Naive thymus-derived CD8-positive, alpha-beta T cell (primary cell): ENCODE measurements around the gene RAD51B. TPM values are rescaled to one million over a fixed set of nuclear protein-coding genes. Genes with fewer than 3 reads are reported as not detected.

Experiments used
- ATAC-seq, 2 donors: fragments of 150-1000 bp; cut with Tn5 transposase in 1 of 2; sonication (Bioruptor Pico), chemical (Tn5 transposase) in 1 of 2; 1 replicate in 1 of 2; 2 replicates in 1 of 2; pipeline ENCODE4 v1.10.0; 2021; ENCODE audit warnings: mild to moderate bottlenecking in 2 of 2, moderate library complexity in 2 of 2
- POLR2A ChIA-PET: fragments of 350-600 bp; sonication (Branson Sonifier 250); formaldehyde crosslinking; loops from one replicate; lab custom pipeline; 2021; ENCODE audit warnings: antibody characterized with exemption; lab: Charles Lee
- DNase-seq, 10 donors: peaks; one replicate each; pipeline versions ENCODE4 v3.0.0 to v3.0.0-alpha.2; 2020 to 2022
- H3K27ac Mint-ChIP-seq, 10 donors: one replicate each; pipeline ENCODE4 v1.8.0; 2020 to 2022; ENCODE audit warnings: mild to moderate bottlenecking in 10 of 10, mixed read lengths in 10 of 10, moderate library complexity in 4 of 10, inconsistent platforms in 1 of 10
- H3K27me3 Mint-ChIP-seq, 5 donors: one replicate each; pipeline ENCODE4 v1.8.0; 2021 to 2022; ENCODE audit warnings: mixed read lengths in 5 of 5
- H3K36me3 Mint-ChIP-seq, 3 donors: one replicate each; pipeline ENCODE4 v1.8.0; 2020 to 2022; ENCODE audit warnings: mixed read lengths in 3 of 3, mild to moderate bottlenecking in 2 of 3, inconsistent platforms in 1 of 3
- H3K4me1 Mint-ChIP-seq, 4 donors: one replicate each; pipeline ENCODE4 v1.8.0; 2021 to 2022; ENCODE audit warnings: mixed read lengths in 4 of 4
- H3K4me3 Mint-ChIP-seq, 10 donors: one replicate each; pipeline ENCODE4 v1.8.0; 2020 to 2022; ENCODE audit warnings: mild to moderate bottlenecking in 10 of 10, mixed read lengths in 10 of 10, moderate library complexity in 6 of 10, inconsistent platforms in 1 of 10
- H3K9me3 Mint-ChIP-seq, 9 donors: one replicate each; pipeline ENCODE4 v1.8.0; 2020 to 2022; ENCODE audit warnings: mixed read lengths in 9 of 9, mild to moderate bottlenecking in 3 of 9, inconsistent platforms in 1 of 9, moderate library complexity in 1 of 9
- polyA plus RNA-seq, 3 donors: library from polyadenylated mRNA; unstranded; fragments of 300-500 nt; fragmentation: Illumina TruSeq; gene quantifications; one replicate each; pipeline ENCODE4 v1.2.3, GENCODE V29; 2021
- total RNA-seq, 8 experiments: library from RNA in 2 of 8; stranded (reverse) in 2 of 8; gene quantifications; one replicate each; pipeline ENCODE4 v1.2.3 and lab custom pipeline; 2021 to 2026

The RAD51B gene
- total and polyA plus RNA-seq, 5 experiments from 2014 or later, result 15.1 to 30.0 (median 26.4) TPM

DNA sequence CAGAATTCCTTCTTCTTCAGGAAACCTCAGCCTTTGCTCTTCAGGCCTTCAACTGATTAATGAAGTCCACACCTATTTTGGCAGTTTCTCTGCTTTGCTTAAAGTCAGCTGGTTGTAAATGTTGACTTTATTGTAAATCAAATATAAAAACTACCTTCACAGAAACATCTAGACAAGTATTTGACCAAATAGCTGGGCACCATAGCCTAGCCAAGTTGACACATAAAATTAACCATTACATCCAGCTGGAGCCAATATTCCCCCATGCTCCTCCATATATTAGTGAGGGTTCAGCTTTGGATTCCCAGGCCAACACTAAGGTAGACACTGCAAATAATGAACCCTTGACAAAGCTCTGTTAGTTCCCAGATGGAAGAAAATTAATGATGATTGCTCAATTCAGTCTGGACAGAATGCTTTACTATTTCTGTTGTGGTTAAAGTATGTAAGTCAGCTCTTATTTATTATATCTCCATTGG is 847.8 kb downstream of the RAD51B start:
- H3K27me3 Mint-ChIP-seq, result no peaks in the 10 kb centered on the region
- no peak for ATAC-seq
- peaks cover 23 to 31% (median 27%) of the 10 kb centered on the region in 4 donors for H3K4me1 Mint-ChIP-seq
- no peak overlapping the region for H3K27ac Mint-ChIP-seq
- DNase-seq, result no peak
- no peaks in the 10 kb centered on the region for H3K9me3 Mint-ChIP-seq
- no peaks in the 10 kb centered on the region for H3K36me3 Mint-ChIP-seq
- POLR2A ChIA-PET, result no interaction called here
- no peak overlapping the region for H3K4me3 Mint-ChIP-seq

DNA sequence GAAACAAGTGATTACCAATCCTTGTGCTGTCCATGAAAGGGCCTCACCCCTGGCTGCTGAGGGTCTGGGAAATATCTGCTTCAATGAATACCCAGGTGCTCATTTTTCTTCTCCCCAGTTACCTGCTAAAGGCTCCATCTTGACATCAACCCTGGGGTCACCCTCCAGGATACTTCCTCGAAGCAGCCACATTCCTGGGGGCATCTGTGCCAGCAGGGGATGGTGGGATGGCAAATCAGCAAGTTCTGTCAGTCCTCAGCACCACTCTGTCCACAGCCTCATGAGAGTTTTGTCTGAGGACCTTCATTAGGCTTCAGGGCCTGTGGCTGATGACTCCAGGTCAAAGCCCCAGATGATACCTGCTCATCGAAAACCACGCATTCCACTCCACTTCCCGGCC is 848.4 kb downstream of the RAD51B start:
- DNase-seq (no peak), ATAC-seq (no peak)
- Mint-ChIP-seq H3K4me3 (no peak overlapping the region), H3K9me3 (no peaks in the 10 kb centered on the region), H3K27ac (peak overlapping the region in 1 of 10 donors; percentile 36), H3K36me3 (no peaks in the 10 kb centered on the region), H3K4me1 (peaks cover 23 to 29% (median 28%) of the 10 kb centered on the region in 4 donors), H3K27me3 (no peaks in the 10 kb centered on the region)
- POLR2A ChIA-PET, result interaction anchor here (1.7 kb wide), 1 partner anchor 15 kb away, joined by 7 read pairs; no protein-coding TSS in a partner anchor

DNA sequence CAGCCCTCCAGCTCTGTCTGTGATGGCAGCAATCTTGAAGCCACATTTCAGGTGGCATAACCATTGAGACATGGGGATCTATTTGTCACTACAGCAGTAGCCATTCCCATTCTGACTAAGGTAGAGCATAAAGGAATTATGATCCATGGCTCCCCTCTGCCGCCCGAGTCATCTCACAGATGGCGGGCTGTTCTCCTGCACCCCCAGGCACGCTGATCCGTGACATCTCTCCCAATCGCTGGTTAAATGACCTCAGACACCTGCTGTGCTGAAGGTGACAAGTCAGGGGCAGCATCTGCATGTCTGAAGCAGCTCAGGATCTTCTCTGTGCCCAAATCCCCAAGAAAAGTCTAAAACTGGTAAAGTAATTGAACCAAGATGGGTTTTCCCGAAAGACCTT is 849.0 kb downstream of the RAD51B start:
- no peaks in the 10 kb centered on the region for H3K9me3 Mint-ChIP-seq
- H3K4me1 Mint-ChIP-seq, result peaks cover 20 to 24% (median 23%) of the 10 kb centered on the region in 4 donors
- no peaks in the 10 kb centered on the region for H3K36me3 Mint-ChIP-seq
- H3K4me3 Mint-ChIP-seq, result no peak overlapping the region
- peak overlapping the region in 1 of 10 donors; percentile 36 for H3K27ac Mint-ChIP-seq
- POLR2A ChIA-PET, result interaction anchor here (1.7 kb wide), 1 partner anchor 14 kb away, joined by 7 read pairs; no protein-coding TSS in a partner anchor
- ATAC-seq (no peak), DNase-seq (no peak)
- no peaks in the 10 kb centered on the region for H3K27me3 Mint-ChIP-seq

DNA sequence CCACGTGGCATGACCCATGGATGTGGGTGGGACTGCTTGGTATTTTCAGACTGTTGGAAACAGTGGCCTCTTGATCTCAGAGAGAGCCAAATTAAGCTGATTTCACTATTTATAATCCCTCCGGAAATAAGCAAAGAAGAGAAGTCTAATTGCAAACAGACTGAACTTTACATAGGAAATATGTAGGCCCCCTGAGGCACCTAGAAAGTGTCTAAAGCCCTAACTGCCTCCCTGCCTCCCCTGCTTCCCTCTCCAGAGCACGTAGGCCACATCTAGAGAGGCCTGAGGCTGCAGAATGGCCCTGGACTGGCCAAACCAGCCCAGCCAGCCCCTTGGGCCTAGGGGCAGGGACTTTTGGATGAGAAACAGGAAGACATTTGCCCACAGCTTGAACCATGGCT is 849.5 kb downstream of the RAD51B start:
- no peak overlapping the region for H3K4me3 Mint-ChIP-seq
- ATAC-seq, result no peak

DNA sequence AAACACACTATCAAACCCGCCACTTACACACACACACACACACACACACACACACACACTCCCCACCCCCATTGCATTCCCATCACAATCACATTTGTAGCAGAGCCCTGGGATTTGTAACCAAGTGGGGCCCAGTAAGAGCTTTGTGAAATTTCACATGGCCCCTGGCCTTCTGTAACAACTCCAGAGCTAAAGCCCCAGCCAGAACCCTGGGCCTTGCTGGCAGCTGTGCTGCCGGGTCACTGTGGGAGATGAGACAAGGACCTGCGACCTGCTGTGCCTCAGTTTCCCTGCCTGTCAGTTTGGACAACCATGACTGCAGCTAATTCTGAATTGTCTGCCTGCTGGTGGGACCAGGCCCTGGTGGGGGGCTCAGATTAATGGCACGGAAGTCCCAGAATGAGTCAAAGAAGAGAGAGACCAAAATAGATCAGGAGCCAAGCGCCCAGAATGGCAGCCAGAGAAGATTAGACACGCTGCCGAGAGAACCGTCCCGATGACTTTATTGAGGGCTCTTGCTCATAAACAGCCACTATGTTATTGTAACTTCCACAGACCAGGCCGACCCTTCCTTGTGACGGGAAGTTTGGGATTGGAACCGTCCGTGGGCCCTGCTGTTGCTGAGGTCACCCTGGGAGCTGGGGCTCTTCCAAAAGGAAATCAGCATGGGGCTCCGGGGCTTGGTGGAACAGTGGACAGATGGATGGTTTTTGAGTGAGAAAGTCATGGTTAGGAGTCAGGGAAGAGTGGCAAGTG is 850.2 kb downstream of the RAD51B start:
- ATAC-seq, result no peak
- POLR2A ChIA-PET, result no interaction called here
- Mint-ChIP-seq H3K4me3 (no peak overlapping the region), H3K36me3 (no peaks in the 10 kb centered on the region), H3K4me1 (peaks cover 9 to 13% (median 12%) of the 10 kb centered on the region in 4 donors), H3K27ac (peak overlapping the region in 2 of 10 donors; percentile 11 to 53), H3K9me3 (no peaks in the 10 kb centered on the region), H3K27me3 (no peaks in the 10 kb centered on the region)
- no peak for DNase-seq

More for the DNA sequence above, 849.5 kb downstream of the RAD51B start:
- no peaks in the 10 kb centered on the region for H3K9me3 Mint-ChIP-seq
- no peak overlapping the region for H3K27ac Mint-ChIP-seq
- POLR2A ChIA-PET, result interaction anchor here (1.7 kb wide), 1 partner anchor 14 kb away, joined by 7 read pairs; no protein-coding TSS in a partner anchor
- H3K4me1 Mint-ChIP-seq, result peaks cover 16 to 20% (median 18%) of the 10 kb centered on the region in 4 donors
- H3K36me3 Mint-ChIP-seq, result no peaks in the 10 kb centered on the region
- H3K27me3 Mint-ChIP-seq, result no peaks in the 10 kb centered on the region
- no peak for DNase-seq

DNA sequence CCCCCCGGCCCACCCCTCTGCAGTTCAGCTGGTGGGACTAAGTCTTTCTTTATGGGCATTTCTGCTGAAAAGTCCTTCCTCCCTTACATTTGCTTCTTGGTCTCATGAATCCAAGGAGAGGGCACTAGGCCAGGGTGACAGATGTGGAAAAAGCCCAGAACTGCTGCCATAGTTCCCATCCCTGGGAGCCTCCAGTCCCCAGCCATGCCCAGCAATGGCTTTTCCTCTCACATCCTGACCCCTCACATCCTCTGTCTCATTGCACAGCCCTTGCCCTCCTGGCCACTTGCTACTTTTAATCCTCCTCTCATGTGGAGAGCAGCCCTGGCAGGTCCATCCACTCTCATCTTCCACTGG is 850.8 kb downstream of the RAD51B start:
- DNase-seq, result no peak
- Mint-ChIP-seq H3K27ac (peak overlapping the region in 2 of 10 donors; percentile 38 to 51), H3K4me1 (peaks cover 8 to 12% (median 10%) of the 10 kb centered on the region in 4 donors), H3K4me3 (no peak overlapping the region), H3K36me3 (no peaks in the 10 kb centered on the region), H3K27me3 (no peaks in the 10 kb centered on the region), H3K9me3 (no peaks in the 10 kb centered on the region)
- no peak for ATAC-seq
- POLR2A ChIA-PET, result no interaction called here

DNA sequence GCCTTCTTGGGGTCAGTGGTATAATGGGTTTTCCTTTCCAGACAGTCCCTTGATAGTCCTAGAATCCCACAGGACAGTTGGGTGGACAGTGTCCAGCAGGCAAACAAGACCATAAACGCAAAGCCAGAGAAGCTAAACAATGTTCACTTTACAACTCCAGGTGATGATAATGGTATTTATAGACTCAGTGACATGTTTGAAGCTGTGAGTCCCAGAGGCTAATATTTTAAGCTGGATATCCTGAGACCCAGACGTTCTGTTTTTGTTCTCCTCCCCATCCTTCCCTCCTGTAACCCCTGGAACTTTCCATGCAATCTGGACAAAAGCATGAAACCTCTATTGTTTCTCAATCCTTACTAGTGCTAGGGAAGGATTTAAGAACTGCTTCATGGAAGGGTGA is 852.3 kb downstream of the RAD51B start:
- DNase-seq, result no peak
- no peak for ATAC-seq
- Mint-ChIP-seq H3K27ac (peak overlapping the region in 1 of 10 donors; percentile 32), H3K9me3 (no peaks in the 10 kb centered on the region), H3K4me3 (no peak overlapping the region), H3K27me3 (no peaks in the 10 kb centered on the region), H3K4me1 (peaks cover 0 to 6% (median 3%) of the 10 kb centered on the region in 4 donors), H3K36me3 (no peaks in the 10 kb centered on the region)
- POLR2A ChIA-PET, result interaction anchor here (1.4 kb wide), 1 partner anchor 135 kb away, joined by 3 read pairs; no protein-coding TSS in a partner anchor

DNA sequence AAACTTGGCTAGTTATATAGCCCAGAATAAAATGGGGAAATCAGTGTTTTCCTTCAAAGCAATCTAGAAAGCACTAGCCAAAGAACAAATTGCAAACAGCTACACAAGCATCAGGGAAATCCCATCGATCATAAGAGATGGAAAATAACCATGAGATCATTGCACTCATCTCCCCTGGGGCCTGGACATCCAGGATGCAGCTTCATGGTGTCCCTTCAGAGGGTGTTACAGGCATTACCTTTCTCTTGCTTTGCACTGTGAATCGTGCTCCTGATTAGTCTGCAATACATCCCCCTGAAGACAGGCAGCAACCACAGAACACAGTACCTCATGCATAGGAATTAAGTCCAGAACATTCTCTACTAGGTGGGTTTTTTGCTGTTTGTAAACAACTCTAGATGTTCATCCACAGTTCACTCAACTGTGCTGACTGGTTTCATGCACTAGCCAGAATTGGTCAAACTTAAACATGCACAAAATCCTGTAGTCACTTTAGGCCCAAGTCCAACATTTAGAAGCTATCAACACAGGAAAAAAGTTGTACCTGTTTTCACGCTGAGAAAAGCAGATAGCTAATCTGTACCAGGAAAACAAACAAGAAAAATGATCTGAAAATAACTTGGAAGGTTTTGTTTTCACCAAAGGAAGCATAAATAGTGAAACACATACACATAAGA is 853.2 kb downstream of the RAD51B start:
- Mint-ChIP-seq H3K27ac (no peak overlapping the region), H3K27me3 (no peaks in the 10 kb centered on the region), H3K4me1 (peaks cover 2 to 11% (median 4%) of the 10 kb centered on the region in 4 donors), H3K9me3 (no peaks in the 10 kb centered on the region), H3K36me3 (no peaks in the 10 kb centered on the region), H3K4me3 (no peak overlapping the region)
- POLR2A ChIA-PET, result interaction anchor here (1.4 kb wide), 1 partner anchor 134 kb away, joined by 3 read pairs; no protein-coding TSS in a partner anchor
- ATAC-seq (no peak), DNase-seq (no peak)

DNA sequence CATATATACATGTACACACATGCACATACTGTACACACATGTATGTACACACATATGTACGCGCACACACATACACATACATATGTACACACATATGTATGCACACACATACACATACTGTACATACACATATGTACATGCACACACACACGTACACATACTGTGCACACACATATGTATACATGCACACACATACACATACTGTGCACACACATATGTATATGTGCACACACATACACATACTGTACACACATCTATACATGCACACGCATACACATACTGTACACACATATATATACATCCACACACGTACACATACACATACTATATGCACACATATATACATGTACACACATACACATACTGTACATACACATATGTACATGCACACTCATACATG is 853.9 kb downstream of the RAD51B start:
- ATAC-seq, result no peak
- Mint-ChIP-seq H3K27ac (peak overlapping the region in 1 of 10 donors; percentile 49), H3K36me3 (no peaks in the 10 kb centered on the region), H3K27me3 (no peaks in the 10 kb centered on the region), H3K4me3 (no peak overlapping the region), H3K4me1 (peaks cover 2 to 17% (median 4%) of the 10 kb centered on the region in 4 donors), H3K9me3 (no peaks in the 10 kb centered on the region)
- POLR2A ChIA-PET, result no interaction called here
- no peak for DNase-seq

DNA sequence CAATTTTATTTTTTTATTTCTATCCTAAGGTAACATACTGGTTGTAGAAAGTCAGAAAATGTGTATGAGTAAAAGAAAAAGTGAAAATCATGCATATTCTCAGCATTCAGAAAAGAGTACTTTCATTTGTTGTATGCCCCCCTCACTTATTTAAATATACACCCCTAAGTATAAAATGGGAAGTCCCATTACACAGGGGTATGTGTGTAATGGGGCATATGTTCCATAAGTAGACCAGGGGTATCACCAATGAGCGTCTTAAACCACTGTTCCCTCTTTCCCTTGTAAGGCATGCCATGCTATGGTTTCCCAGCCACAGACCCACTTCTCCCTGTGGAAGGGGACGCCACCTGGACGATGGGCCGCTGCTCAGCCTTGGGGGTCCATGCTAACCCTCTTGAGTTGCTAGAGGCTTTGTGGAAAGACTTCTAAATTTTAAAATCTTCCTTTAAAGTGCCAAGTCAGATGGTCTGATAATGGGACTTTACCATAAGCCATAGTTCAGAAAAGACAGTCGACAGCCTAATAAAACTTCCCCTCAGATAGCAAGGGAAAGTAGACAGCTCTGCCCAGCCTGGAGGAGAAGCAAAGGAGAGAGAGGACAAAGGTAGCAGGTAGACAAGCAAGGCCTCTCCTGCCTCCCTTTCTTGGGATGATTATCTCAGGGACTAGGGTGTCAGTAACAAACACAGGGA is 855.1 kb downstream of the RAD51B start:
- Mint-ChIP-seq H3K9me3 (no peaks in the 10 kb centered on the region), H3K36me3 (no peaks in the 10 kb centered on the region), H3K27me3 (no peaks in the 10 kb centered on the region), H3K27ac (peak overlapping the region in 2 of 10 donors; percentile 2 to 16), H3K4me1 (peaks cover 5 to 18% (median 6%) of the 10 kb centered on the region in 4 donors), H3K4me3 (no peak overlapping the region)
- DNase-seq (no peak), ATAC-seq (no peak)
- POLR2A ChIA-PET, result no interaction called here

DNA sequence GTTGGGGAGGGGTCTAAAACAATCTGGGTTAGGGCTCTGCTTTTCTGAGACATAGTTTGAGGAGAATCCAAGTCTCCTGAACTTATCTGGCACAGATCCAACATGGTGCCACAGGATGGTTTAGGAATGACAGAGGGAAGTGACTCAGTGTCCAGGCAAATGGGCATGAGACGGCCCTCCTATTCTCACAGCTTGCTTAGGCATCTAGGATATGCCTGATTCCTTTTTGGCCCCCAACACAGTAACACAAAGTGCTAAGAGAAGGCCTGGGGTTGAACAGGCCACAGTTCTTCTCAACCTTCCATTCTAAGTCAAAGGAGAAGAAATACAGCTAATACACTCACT is 855.6 kb downstream of the RAD51B start:
- no peaks in the 10 kb centered on the region for H3K27me3 Mint-ChIP-seq
- peaks cover 5 to 22% (median 6%) of the 10 kb centered on the region in 4 donors for H3K4me1 Mint-ChIP-seq
- ATAC-seq, result no peak
- H3K4me3 Mint-ChIP-seq, result no peak overlapping the region
- H3K27ac Mint-ChIP-seq, result peak overlapping the region in 2 of 10 donors; percentile 2 to 6
- no peak for DNase-seq
- H3K36me3 Mint-ChIP-seq, result no peaks in the 10 kb centered on the region
- no peaks in the 10 kb centered on the region for H3K9me3 Mint-ChIP-seq
- POLR2A ChIA-PET, result no interaction called here

DNA sequence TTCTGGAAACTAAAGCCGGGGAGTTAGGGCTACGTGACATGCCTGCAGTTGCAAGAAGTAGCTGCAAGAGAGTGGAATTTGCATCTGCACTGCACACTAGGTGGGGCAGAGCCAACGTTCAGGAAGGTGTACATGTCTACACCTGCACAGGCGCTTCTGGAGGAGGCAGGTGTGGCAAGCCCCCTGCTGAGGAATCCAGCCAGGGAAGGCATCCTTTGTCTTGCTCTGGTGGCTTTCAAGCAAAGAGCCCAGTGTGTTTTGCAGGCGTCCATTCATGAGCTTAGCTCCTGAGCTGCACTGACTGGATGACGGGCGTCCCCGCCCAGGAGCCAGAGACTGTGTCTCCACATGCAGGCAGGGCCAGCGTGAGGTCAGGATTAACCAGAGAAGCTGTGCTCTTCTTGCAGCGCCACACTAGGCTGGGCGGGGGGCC is 856.9 kb downstream of the RAD51B start:
- Mint-ChIP-seq H3K9me3 (no peaks in the 10 kb centered on the region), H3K36me3 (no peaks in the 10 kb centered on the region), H3K4me1 (peaks cover 11 to 34% (median 14%) of the 10 kb centered on the region in 4 donors), H3K4me3 (no peak overlapping the region), H3K27me3 (no peaks in the 10 kb centered on the region), H3K27ac (no peak overlapping the region)
- ATAC-seq (no peak), DNase-seq (no peak)
- POLR2A ChIA-PET, result interaction anchor here (0.6 to 1.7 kb wide), 2 partner anchors 36 to 138 kb away, joined by 3 read pairs; no protein-coding TSS in a partner anchor
